NCI-H146 treated with DMSO at 0.1 percent for 48 hours (cell line): ENCODE results near the gene PHYH.
"Not testable (repeated sequence)": the region's sequence is repeated elsewhere in the genome, so short reads cannot be mapped to it uniquely, and the experiment has no call there.

Experiments
- DNase-seq: peaks from one replicate; lab custom pipeline; 2025; ENCODE audit not compliant: unreplicated experiment; lab: John Stamatoyannopoulos, UW

PHYH gene

GRCh38 chr10:13299437-13300287, at the start of gene PHYH:
PHYH (minus strand) TSS chr10:13300064; CDS start chr10:13300042, 22 bp downstream.
- DNase-seq = peak; percentile 86

- DNase-seq = peak; percentile 87
Observed at GRCh38 chr10:13348216-13349017, 48.6 kb upstream of the PHYH start, which contains the start of gene SEPHS1. SEPHS1 (minus strand) TSS chr10:13348293; CDS start chr10:13344950, 3,343 bp downstream.

GRCh38 chr10:13347500-13348156, 47.8 kb upstream of the PHYH start:
- DNase-seq = peak; percentile 66

- DNase-seq = no peak
Observed at GRCh38 chr10:13347043-13347499, 47.2 kb upstream of the PHYH start.

GRCh38 chr10:13346283-13347042, 46.6 kb upstream of the PHYH start:
- no peak for DNase-seq

- DNase-seq = no peak
Observed at GRCh38 chr10:13340626-13341376, 40.9 kb upstream of the PHYH start.

- no peak for DNase-seq
Observed at GRCh38 chr10:13340068-13340467, 40.2 kb upstream of the PHYH start.

GRCh38 chr10:13338390-13339110, 38.7 kb upstream of the PHYH start:
- no peak for DNase-seq

GRCh38 chr10:13337827-13338196, 37.9 kb upstream of the PHYH start:
- no peak for DNase-seq

- DNase-seq = no peak
Observed at GRCh38 chr10:13337128-13337826, 37.4 kb upstream of the PHYH start.

- no peak for DNase-seq
Observed at GRCh38 chr10:13335881-13336280, 36.0 kb upstream of the PHYH start.

GRCh38 chr10:13334556-13334955, 34.7 kb upstream of the PHYH start:
- DNase-seq = no peak

- no peak for DNase-seq
Observed at GRCh38 chr10:13331646-13332045, 31.8 kb upstream of the PHYH start.

GRCh38 chr10:13330980-13331379, 31.1 kb upstream of the PHYH start:
- DNase-seq = not testable (repeated sequence)

GRCh38 chr10:13329565-13329964, 29.7 kb upstream of the PHYH start:
- no peak for DNase-seq

GRCh38 chr10:13328613-13329012, 28.7 kb upstream of the PHYH start:
- no peak for DNase-seq

- no peak for DNase-seq
Observed at GRCh38 chr10:13328126-13328525, 28.3 kb upstream of the PHYH start.

GRCh38 chr10:13327534-13327933, 27.7 kb upstream of the PHYH start:
- no peak for DNase-seq
